AG04449 (cell line): ENCODE data around the gene GMDS.

Experiments used
- CTCF ChIA-PET: fragments of 350-600 bp; formaldehyde crosslinking; extraction: SDS; loops from one replicate; lab custom pipeline; 2021; ENCODE audit warnings: antibody characterized with exemption; lab: Yijun Ruan, JAX
- POLR2A ChIA-PET: fragments of 400-600, 350-600 bp; formaldehyde crosslinking; extraction: SDS; loops from one replicate; lab custom pipeline; 2020; ENCODE audit warnings: antibody characterized with exemption, inconsistent platforms; lab: Yijun Ruan, JAX
- DNase-seq: peaks from one replicate; pipeline ENCODE4 v3.0.0-alpha.2; 2010; ENCODE audit warnings: low read depth, low spot score
- H3K4me3 ChIP-seq: 2 replicates; pipeline ENCODE4 v1.5.1; 2011; ENCODE audit warnings: low read depth, mild to moderate bottlenecking, control low read depth, low read length
- CTCF ChIP-seq: IDR thresholded peaks from one replicate; pipeline ENCODE4 v1.5.1; 2011; ENCODE audit warnings: mild to moderate bottlenecking, moderate library complexity, low read length, control low read depth, inconsistent platforms; ENCODE audit not compliant: insufficient read depth; ENCODE audit errors: missing control alignments

GMDS gene

DNA sequence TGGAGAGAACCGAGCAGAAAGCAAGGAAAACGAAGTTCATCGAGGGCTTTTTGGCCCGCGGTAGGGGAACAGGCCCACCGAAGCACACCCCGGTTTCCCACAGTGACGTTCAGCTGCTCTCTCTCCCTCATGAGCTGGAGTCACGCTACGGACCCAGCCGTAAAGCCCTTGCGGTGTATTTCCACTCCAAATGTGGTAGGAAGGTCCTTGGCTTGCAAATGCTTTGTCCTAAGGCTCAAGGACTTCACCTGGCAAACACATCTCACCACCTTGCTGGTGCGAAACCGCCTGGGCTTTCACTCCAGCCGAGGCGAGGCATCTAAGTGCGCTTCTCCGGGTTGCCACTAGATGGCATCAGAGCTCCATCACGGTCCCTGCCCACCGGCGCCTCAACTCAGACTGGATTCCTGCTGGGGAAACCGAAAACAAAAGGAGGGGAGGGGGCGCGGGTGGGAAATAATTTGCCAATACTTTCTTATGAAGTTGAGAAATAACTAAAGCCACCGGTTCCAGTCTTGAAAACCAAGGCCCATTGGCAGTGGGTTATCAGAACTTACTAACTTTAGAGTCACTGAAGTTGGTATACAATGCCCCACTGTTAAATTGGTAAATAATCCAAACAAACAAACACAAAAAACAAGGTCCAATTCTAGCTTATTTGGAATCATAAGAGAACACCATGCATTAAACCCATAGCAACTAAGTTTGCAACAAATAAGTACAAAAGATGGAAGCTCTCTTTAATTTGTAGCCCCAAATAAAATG, 649.1 kb downstream of the GMDS start:
- TF ChIP-seq CTCF = peak; percentile 88
- DNase-seq = no peak
- ChIA-PET CTCF (interaction anchor here (0.7 to 9.1 kb wide), 76 partner anchors 9 to 1387 kb away, joined by 3 to 140 read pairs (median 4); partner anchors contain the start of gene MYLK4), POLR2A (no interaction called here)
- H3K4me3 ChIP-seq = peak overlapping the region; percentile 49

DNA sequence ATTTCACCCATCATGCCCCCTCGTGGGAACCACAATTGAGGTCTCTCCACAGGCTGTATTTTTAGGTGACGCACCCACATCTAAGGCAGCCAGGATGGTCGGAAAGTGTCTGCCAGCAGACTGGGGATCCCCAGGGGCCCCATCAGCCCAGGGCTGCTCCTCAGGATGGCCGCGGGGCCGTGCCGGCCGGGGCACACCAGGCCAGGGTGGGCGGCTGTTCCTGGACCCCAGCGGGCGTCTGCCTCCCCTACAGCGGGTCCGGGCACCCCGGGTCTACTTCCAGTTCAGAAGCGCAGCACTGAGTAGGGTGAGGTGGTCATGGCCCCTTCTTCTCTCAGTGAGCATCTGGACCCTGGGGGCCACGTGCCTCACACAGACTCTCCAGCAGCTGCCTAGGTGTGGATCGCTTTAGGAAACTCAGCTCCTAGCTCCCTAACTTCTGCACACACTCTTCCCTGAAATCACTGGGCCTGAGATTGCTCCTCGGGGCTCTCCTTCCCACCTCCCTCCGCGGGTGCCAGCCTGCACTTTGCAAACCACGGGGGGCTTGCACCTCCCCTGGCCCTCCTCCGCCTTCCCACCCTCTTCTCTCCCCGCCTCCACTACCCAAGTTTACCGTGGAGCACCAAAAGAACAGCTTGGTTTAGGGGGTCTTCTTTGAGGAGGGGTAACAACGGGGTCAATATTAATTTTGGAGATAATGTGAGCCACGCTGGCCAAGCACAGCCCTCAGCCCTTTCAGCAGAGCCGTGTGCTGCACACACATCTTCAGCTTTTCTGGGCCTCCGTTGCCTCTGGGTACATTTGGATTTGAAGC, 649.9 kb downstream of the GMDS start:
- CTCF ChIA-PET = interaction anchor here (0.7 to 9.1 kb wide), 63 partner anchors 8 to 1388 kb away, joined by 3 to 140 read pairs (median 5); partner anchors contain the start of gene MYLK4
- no peak overlapping the region for H3K4me3 ChIP-seq
- no peak for DNase-seq
- POLR2A ChIA-PET = no interaction called here
- TF ChIP-seq CTCF = no peak

DNA sequence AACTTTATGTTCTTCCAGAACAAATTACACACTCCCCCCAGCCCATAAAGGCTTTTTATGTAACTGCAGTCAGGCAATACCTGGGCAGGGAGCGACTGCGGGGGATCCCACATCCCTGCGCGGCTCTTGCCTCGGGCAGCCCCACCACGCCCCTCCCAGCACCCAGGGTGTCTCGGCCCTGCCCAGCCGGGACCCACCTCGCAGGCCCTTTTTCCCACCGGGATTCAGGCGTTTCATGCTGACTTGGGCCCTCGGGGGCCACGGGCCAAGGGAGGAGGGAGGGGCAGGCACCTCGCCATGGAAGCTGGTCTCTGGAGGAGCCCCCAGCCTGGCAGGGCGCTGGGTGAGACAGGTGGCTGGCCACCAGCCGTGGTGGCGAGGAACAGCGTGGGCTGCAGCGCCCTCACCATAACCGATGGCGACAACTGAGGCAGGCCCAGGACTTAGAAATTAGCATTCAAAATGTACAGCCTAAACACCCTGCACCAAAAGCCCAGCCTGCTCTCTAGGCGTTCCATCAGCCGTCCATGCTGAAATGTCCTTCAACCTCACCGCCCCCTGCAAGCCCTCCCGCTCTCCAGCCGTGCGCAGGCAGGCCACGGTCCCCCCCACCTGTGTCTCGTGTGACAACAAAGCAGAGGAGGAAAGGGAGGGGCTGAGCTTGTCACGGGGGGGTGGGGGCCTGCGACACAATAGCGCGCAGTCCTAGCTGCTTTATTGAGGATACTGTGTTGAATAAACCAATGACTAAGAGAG, 650.8 kb downstream of the GMDS start:
- POLR2A ChIA-PET = no interaction called here
- TF ChIP-seq CTCF = no peak
- H3K4me3 ChIP-seq = no peak overlapping the region

GRCh38 chr6:1593958-1594314, 651.5 kb downstream of the GMDS start:
- ChIA-PET CTCF (interaction anchor here (1.0 to 7.2 kb wide), 6 partner anchors 9 to 1156 kb away, joined by 3 to 106 read pairs (median 32); partner anchors contain the start of gene MYLK4), POLR2A (no interaction called here)
- no peak overlapping the region for H3K4me3 ChIP-seq
- no peak for DNase-seq
- no peak for TF ChIP-seq CTCF

More for the DNA sequence above, 650.8 kb downstream of the GMDS start:
- CTCF ChIA-PET = interaction anchor here (0.7 to 9.1 kb wide), 22 partner anchors 10 to 1245 kb away, joined by 3 to 140 read pairs (median 8); partner anchors contain the start of gene MYLK4
- no peak for DNase-seq

DNA sequence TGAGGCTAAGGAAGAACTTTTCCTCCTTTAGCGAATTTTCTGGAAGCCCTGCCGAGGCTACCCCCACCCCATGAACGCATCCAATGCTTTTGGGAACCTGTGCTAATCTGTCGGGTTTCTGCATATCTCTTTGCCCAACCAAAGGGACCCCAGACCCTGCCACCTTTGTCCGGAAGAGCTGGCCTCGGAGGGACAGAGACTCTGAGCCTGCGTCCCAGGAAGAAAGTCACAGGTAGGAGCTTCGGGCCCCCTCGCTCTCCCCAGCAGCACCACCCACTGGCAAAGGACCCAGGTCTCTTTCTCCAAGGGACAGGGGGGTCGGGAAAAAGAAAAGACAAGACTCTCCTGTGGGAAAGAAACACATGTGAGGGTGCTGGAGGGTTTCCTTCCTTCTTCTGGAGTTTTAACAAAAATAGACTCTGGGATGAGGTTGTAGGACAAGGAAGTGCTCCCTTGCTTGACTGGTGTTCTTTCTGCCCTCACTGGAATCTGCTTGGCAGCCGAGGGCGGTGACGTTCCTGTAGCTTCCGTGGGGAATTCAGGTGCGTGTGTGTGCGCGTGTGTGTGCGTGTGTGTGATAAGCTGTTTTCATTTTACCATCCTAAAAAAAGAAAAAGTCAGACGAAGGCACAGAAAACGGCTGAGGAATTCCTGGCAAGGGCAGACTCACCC, 652.0 kb downstream of the GMDS start:
- POLR2A ChIA-PET = no interaction called here
- CTCF ChIA-PET = interaction anchor here (1.0 to 7.2 kb wide), 5 partner anchors 9 to 1157 kb away, joined by 3 to 106 read pairs (median 11); partner anchors contain the start of gene MYLK4

More for the DNA sequence above, 652.0 kb downstream of the GMDS start:
- no peak for DNase-seq
- H3K4me3 ChIP-seq = no peak overlapping the region
- TF ChIP-seq CTCF = no peak
